ENCODE data around the gene DHCR7.

DHCR7 gene

DNA sequence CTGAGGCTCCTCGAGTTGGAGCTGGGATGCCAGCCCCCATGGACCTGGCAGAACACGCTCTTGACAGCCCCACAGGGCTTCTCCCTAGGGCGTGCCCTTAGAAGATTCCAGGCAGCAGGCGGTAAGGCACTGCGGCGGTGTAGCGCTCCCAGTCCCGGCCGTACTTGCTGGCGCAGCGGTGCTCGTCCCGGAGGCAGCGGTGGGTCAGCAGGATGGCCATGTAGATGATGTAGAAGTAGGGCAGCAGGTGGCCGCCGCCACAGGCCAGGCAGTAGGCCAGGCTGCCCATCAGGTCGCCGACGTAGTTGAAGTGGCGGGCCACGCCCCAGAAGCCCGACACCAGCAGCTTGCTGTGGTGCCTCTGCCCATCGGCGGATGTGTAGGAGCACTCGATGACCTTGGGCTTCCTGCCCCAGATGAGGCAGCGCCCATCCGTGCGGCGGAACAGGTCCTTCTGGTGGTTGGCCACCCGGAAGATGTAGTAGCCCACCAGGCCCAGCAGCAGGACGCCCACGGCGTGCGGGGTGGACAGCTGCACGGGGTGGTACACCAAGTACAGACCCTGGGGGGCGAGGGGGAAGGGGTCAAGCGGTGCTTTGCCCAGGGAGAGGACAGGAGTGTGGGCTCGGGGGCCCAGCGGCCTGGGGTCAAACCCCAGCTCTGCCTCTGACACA lies 12.8 kb downstream of the DHCR7 start:
- no peak for TF ChIP-seq CTCF (IDR thresholded peaks at IDR 0.05; ENCODE audit: extremely low read depth, insufficient read depth, missing control alignments)
- in situ Hi-C loops (cut with MboI; ENCODE audit: low pct_unique_long_range_greater_than_20kb, low sequenced_read_pairs, unreplicated experiment) = no loop called here

GRCh38 chr11:71434576-71435130 lies 13.5 kb downstream of the DHCR7 start:
- DNase-seq (ENCODE audit: low spot score) = no peak
- in situ Hi-C loops (cut with MboI; ENCODE audit: low pct_unique_long_range_greater_than_20kb, low sequenced_read_pairs, unreplicated experiment) = no loop called here
- no peak for TF ChIP-seq CTCF (IDR thresholded peaks at IDR 0.05; ENCODE audit: extremely low read depth, insufficient read depth, missing control alignments)

More for the DNA sequence above, 12.8 kb downstream of the DHCR7 start:
- no peak for DNase-seq (ENCODE audit: low spot score)

GRCh38 chr11:71433648-71434450 lies 14.3 kb downstream of the DHCR7 start:
- TF ChIP-seq CTCF (IDR thresholded peaks at IDR 0.05; ENCODE audit: extremely low read depth, insufficient read depth, missing control alignments) = no peak
- in situ Hi-C loops (cut with MboI; ENCODE audit: low pct_unique_long_range_greater_than_20kb, low sequenced_read_pairs, unreplicated experiment) = no loop called here
- DNase-seq (ENCODE audit: low spot score) = no peak

GRCh38 chr11:71432761-71433647 lies 15.2 kb downstream of the DHCR7 start:
- no peak for DNase-seq (ENCODE audit: low spot score)
- TF ChIP-seq CTCF (IDR thresholded peaks at IDR 0.05; ENCODE audit: extremely low read depth, insufficient read depth, missing control alignments) = no peak
- in situ Hi-C loops (cut with MboI; ENCODE audit: low pct_unique_long_range_greater_than_20kb, low sequenced_read_pairs, unreplicated experiment) = no loop called here

DNA sequence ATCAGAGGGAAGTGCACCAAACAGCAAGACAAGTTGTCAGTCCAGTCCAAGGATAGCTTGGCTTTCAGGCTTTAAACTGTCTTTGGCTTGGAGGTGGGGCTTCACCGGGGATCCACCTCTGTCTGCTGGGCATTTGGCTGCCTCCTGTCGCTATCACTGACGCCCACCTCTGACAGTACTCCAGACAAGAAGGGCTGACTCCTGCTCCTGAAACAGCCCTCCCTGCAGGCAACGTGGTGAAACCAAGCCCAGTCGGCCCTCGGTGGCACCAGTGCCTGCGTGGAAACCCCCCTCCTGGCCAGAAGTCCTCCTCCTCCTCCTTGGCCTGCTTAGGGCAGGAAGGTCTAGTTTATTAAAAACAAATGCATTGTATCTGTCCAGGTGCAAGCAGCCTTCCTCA lies 16.9 kb downstream of the DHCR7 start:
- DNase-seq (ENCODE audit: low spot score) = no peak
- no peak for TF ChIP-seq CTCF (IDR thresholded peaks at IDR 0.05; ENCODE audit: extremely low read depth, insufficient read depth, missing control alignments)
- in situ Hi-C loops (cut with MboI; ENCODE audit: low pct_unique_long_range_greater_than_20kb, low sequenced_read_pairs, unreplicated experiment) = no loop called here

DNA sequence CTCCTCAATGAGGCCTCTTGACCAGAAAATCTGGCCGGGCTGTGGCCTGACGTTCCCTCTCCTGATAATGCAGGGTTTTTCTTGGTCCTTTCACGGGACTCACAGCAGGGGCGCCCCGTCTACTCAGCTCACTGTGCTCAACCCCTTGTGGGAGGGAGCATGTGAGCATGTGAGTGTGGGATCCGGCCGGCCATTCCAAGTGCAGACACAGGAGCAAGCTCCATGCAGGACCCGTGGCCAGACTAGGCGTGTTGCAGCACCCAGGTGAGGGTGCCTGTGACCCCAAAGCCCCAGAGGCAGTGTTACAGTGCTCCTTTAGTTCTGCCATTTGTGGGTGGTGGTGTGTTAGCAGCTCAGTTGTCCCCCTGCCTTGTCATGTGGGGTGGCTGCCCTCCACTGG lies 18.0 kb downstream of the DHCR7 start:
- in situ Hi-C loops (cut with MboI; ENCODE audit: low pct_unique_long_range_greater_than_20kb, low sequenced_read_pairs, unreplicated experiment) = no loop called here
- DNase-seq (ENCODE audit: low spot score) = no peak
- TF ChIP-seq CTCF (IDR thresholded peaks at IDR 0.05; ENCODE audit: extremely low read depth, insufficient read depth, missing control alignments) = no peak

Measured in GM13977 (cell line).